ENCODE data around the gene SOX13. TPM values are rescaled to one million over a fixed set of nuclear protein-coding genes. Genes with fewer than 3 reads are reported as not detected.

Gene SOX13
- total RNA-seq, 1 donor from 2014 or later: 9.1 TPM

DNA sequence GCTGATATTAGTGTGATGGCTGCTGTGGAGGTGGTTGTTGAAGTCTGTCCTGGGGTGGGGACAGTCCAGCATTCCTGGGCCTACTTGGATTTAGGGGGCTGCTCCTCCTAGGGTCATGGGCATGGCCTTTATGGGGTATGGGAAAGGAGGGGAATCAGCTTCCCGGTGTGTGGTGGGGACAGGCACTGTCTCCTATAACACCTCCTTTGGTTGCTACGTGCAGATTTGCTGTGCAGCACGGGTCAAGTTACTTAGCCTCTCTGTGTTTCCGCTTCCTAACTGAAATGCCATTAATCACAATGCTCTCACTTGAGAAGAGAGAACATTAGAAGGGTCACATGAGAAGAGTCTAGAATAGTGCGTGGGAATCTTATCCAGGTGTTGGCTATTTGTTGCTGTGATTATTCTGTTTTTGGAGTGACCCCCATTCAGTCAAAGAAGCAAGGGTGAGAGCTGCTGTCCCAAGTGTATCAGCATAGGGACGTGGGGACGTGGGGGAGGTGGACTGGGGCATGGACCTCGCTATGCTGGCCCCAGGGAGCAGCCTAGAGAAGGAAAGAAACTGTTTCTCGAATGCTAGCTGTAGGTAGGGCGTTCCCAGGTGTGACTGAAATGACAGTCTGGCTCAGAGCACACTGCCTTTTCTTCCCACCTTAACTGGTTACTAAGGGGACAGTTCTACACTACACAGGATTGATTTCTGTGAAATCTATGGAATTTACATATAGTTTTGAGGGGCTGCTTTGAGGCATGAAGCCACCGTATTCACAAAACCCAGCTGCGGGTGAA lies 19.9 kb downstream of the SOX13 start:
- H3K4me1 Mint-ChIP-seq (ENCODE audit: low read depth): peaks cover 10% of the 10 kb centered on the region
- H3K9me3 Mint-ChIP-seq (ENCODE audit: low read depth): no peaks in the 10 kb centered on the region
- no peak for DNase-seq (ENCODE audit: low spot score)
- TF ChIP-seq CTCF (IDR thresholded peaks at IDR 0.05): no peak
- no peaks in the 10 kb centered on the region for H3K27me3 Mint-ChIP-seq (ENCODE audit: low read depth)
- no peaks in the 10 kb centered on the region for H3K36me3 Mint-ChIP-seq (ENCODE audit: low read depth)
- no peak overlapping the region for H3K4me3 Mint-ChIP-seq (ENCODE audit: unreplicated experiment)
- no peak overlapping the region for H3K27ac Mint-ChIP-seq (ENCODE audit: unreplicated experiment)

- DNase-seq (ENCODE audit: low spot score): no peak
- no peaks in the 10 kb centered on the region for H3K9me3 Mint-ChIP-seq (ENCODE audit: low read depth)
- H3K27ac Mint-ChIP-seq (ENCODE audit: unreplicated experiment): no peak overlapping the region
- no peaks in the 10 kb centered on the region for H3K27me3 Mint-ChIP-seq (ENCODE audit: low read depth)
- H3K36me3 Mint-ChIP-seq (ENCODE audit: low read depth): no peaks in the 10 kb centered on the region
- TF ChIP-seq CTCF (IDR thresholded peaks at IDR 0.05): no peak
- H3K4me3 Mint-ChIP-seq (ENCODE audit: unreplicated experiment): no peak overlapping the region
- peaks cover 10% of the 10 kb centered on the region for H3K4me1 Mint-ChIP-seq (ENCODE audit: low read depth)
These were observed 20.5 kb downstream of the SOX13 start for GRCh38 chr1:204093421-204093717.

GRCh38 chr1:204093781-204094180 lies 20.9 kb downstream of the SOX13 start:
- Mint-ChIP-seq H3K9me3 (ENCODE audit: low read depth) (no peaks in the 10 kb centered on the region), H3K27ac (ENCODE audit: unreplicated experiment) (no peak overlapping the region), H3K4me3 (ENCODE audit: unreplicated experiment) (no peak overlapping the region), H3K4me1 (ENCODE audit: low read depth) (peaks cover 7% of the 10 kb centered on the region), H3K27me3 (ENCODE audit: low read depth) (no peaks in the 10 kb centered on the region), H3K36me3 (ENCODE audit: low read depth) (no peaks in the 10 kb centered on the region)
- TF ChIP-seq CTCF (IDR thresholded peaks at IDR 0.05): no peak
- DNase-seq (ENCODE audit: low spot score): no peak

DNA sequence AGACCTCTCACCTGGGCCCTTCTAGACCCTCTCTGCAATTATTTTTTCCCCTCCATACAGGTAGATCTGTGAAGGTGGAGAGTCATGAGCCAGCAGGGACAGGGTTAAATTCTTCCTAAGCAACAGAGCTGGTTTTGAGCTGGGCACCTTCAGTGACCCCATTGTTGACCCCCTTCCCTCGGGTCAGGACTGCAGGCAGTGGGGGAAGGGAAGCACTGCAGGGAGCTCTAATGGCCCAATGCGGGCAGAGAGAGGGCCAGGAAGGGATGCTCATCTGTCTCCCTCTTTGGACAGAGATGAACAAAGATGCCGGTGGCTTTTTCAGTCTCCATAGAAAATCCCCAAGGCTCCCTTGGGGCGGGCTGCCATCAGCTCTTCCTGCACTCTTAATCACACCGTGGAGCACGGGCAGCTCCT lies 21.4 kb downstream of the SOX13 start:
- no peaks in the 10 kb centered on the region for H3K9me3 Mint-ChIP-seq (ENCODE audit: low read depth)
- no peak for DNase-seq (ENCODE audit: low spot score)
- H3K36me3 Mint-ChIP-seq (ENCODE audit: low read depth): no peaks in the 10 kb centered on the region
- TF ChIP-seq CTCF (IDR thresholded peaks at IDR 0.05): no peak
- H3K4me1 Mint-ChIP-seq (ENCODE audit: low read depth): peaks cover 1% of the 10 kb centered on the region
- no peak overlapping the region for H3K27ac Mint-ChIP-seq (ENCODE audit: unreplicated experiment)
- H3K27me3 Mint-ChIP-seq (ENCODE audit: low read depth): no peaks in the 10 kb centered on the region
- no peak overlapping the region for H3K4me3 Mint-ChIP-seq (ENCODE audit: unreplicated experiment)

- H3K4me1 Mint-ChIP-seq (ENCODE audit: low read depth): no peaks in the 10 kb centered on the region
- no peaks in the 10 kb centered on the region for H3K27me3 Mint-ChIP-seq (ENCODE audit: low read depth)
- no peak overlapping the region for H3K4me3 Mint-ChIP-seq (ENCODE audit: unreplicated experiment)
- no peaks in the 10 kb centered on the region for H3K36me3 Mint-ChIP-seq (ENCODE audit: low read depth)
- TF ChIP-seq CTCF (IDR thresholded peaks at IDR 0.05): no peak
- no peaks in the 10 kb centered on the region for H3K9me3 Mint-ChIP-seq (ENCODE audit: low read depth)
- DNase-seq (ENCODE audit: low spot score): no peak
- no peak overlapping the region for H3K27ac Mint-ChIP-seq (ENCODE audit: unreplicated experiment)
These were observed 22.1 kb downstream of the SOX13 start for GRCh38 chr1:204094856-204095634.
